T-helper 1 cell treated with Interleukin-12 subunit alpha and Interleukin-12 subunit beta and Interleukin-4 antibody, amounts not matched to agents 30 μg/mL and 1 μg/mL, for 36 hours (primary cell): ENCODE data around the gene TMEM175.

Experiments used
- H3K27ac Mint-ChIP-seq: one replicate; pipeline ENCODE4 v1.8.0; 2021; ENCODE audit warnings: mild to moderate bottlenecking, mixed read lengths
- H3K27me3 Mint-ChIP-seq: one replicate; pipeline ENCODE4 v1.8.0; 2021; ENCODE audit warnings: low read depth, mixed read lengths
- H3K36me3 Mint-ChIP-seq: one replicate; pipeline ENCODE4 v1.8.0; 2021; ENCODE audit warnings: low read depth, mixed read lengths
- H3K4me1 Mint-ChIP-seq: one replicate; pipeline ENCODE4 v1.8.0; 2021; ENCODE audit warnings: low read depth, mixed read lengths
- H3K4me3 Mint-ChIP-seq: one replicate; pipeline ENCODE4 v1.8.0; 2021; ENCODE audit warnings: mild to moderate bottlenecking, moderate library complexity, mixed read lengths
- H3K9me3 Mint-ChIP-seq: one replicate; pipeline ENCODE4 v1.8.0; 2021; ENCODE audit warnings: mixed read lengths

The TMEM175 gene

GRCh38 chr4:893276-893994 lies 38.8 kb upstream of the TMEM175 start:
- Mint-ChIP-seq H3K27ac (no peak overlapping the region), H3K9me3 (no peaks in the 10 kb centered on the region)

GRCh38 chr4:893995-894705 lies 38.1 kb upstream of the TMEM175 start:
- no peak overlapping the region for H3K4me3 Mint-ChIP-seq
- H3K27me3 Mint-ChIP-seq: no peaks in the 10 kb centered on the region
- no peak overlapping the region for H3K27ac Mint-ChIP-seq
- peaks cover 1% of the 10 kb centered on the region for H3K4me1 Mint-ChIP-seq
- H3K36me3 Mint-ChIP-seq: peaks cover 15% of the 10 kb centered on the region
- H3K9me3 Mint-ChIP-seq: no peaks in the 10 kb centered on the region

More at GRCh38 chr4:893276-893994, 38.8 kb upstream of the TMEM175 start:
- no peaks in the 10 kb centered on the region for H3K27me3 Mint-ChIP-seq
- peaks cover 12% of the 10 kb centered on the region for H3K36me3 Mint-ChIP-seq
- no peak overlapping the region for H3K4me3 Mint-ChIP-seq
- no peaks in the 10 kb centered on the region for H3K4me1 Mint-ChIP-seq

GRCh38 chr4:895596-895995 lies 36.7 kb upstream of the TMEM175 start:
- Mint-ChIP-seq H3K9me3 (no peaks in the 10 kb centered on the region), H3K27ac (no peak overlapping the region), H3K4me1 (peaks cover 4% of the 10 kb centered on the region), H3K36me3 (peaks cover 17% of the 10 kb centered on the region), H3K4me3 (no peak overlapping the region), H3K27me3 (no peaks in the 10 kb centered on the region)

GRCh38 chr4:896216-896615 lies 36.0 kb upstream of the TMEM175 start:
- Mint-ChIP-seq H3K9me3 (no peaks in the 10 kb centered on the region), H3K4me1 (peaks cover 4% of the 10 kb centered on the region), H3K36me3 (peaks cover 15% of the 10 kb centered on the region), H3K27ac (no peak overlapping the region), H3K27me3 (no peaks in the 10 kb centered on the region), H3K4me3 (no peak overlapping the region)

- H3K27ac Mint-ChIP-seq: no peak overlapping the region
- H3K36me3 Mint-ChIP-seq: peaks cover 15% of the 10 kb centered on the region
- H3K4me1 Mint-ChIP-seq: peaks cover 4% of the 10 kb centered on the region
- no peaks in the 10 kb centered on the region for H3K27me3 Mint-ChIP-seq
- no peaks in the 10 kb centered on the region for H3K9me3 Mint-ChIP-seq
- H3K4me3 Mint-ChIP-seq: no peak overlapping the region
Observed at GRCh38 chr4:896630-897029, 35.6 kb upstream of the TMEM175 start.

GRCh38 chr4:898123-898522 lies 34.1 kb upstream of the TMEM175 start:
- Mint-ChIP-seq H3K27ac (no peak overlapping the region), H3K9me3 (no peaks in the 10 kb centered on the region), H3K4me3 (no peak overlapping the region), H3K4me1 (peaks cover 4% of the 10 kb centered on the region), H3K36me3 (peaks cover 21% of the 10 kb centered on the region), H3K27me3 (no peaks in the 10 kb centered on the region)

GRCh38 chr4:898869-899555 lies 33.2 kb upstream of the TMEM175 start:
- H3K36me3 Mint-ChIP-seq: peaks cover 19% of the 10 kb centered on the region
- H3K27me3 Mint-ChIP-seq: no peaks in the 10 kb centered on the region
- no peaks in the 10 kb centered on the region for H3K9me3 Mint-ChIP-seq
- H3K4me1 Mint-ChIP-seq: peaks cover 4% of the 10 kb centered on the region
- no peak overlapping the region for H3K4me3 Mint-ChIP-seq
- no peak overlapping the region for H3K27ac Mint-ChIP-seq

GRCh38 chr4:899556-899906 lies 32.7 kb upstream of the TMEM175 start:
- Mint-ChIP-seq H3K9me3 (no peaks in the 10 kb centered on the region), H3K4me1 (peaks cover 4% of the 10 kb centered on the region), H3K4me3 (no peak overlapping the region), H3K27ac (no peak overlapping the region), H3K27me3 (no peaks in the 10 kb centered on the region), H3K36me3 (peaks cover 19% of the 10 kb centered on the region)

- peaks cover 4% of the 10 kb centered on the region for H3K4me1 Mint-ChIP-seq
- no peak overlapping the region for H3K4me3 Mint-ChIP-seq
- no peaks in the 10 kb centered on the region for H3K9me3 Mint-ChIP-seq
- no peak overlapping the region for H3K27ac Mint-ChIP-seq
- no peaks in the 10 kb centered on the region for H3K27me3 Mint-ChIP-seq
- peaks cover 19% of the 10 kb centered on the region for H3K36me3 Mint-ChIP-seq
Observed at GRCh38 chr4:900073-900472, 32.2 kb upstream of the TMEM175 start.

GRCh38 chr4:900721-901120 lies 31.5 kb upstream of the TMEM175 start:
- H3K9me3 Mint-ChIP-seq: no peaks in the 10 kb centered on the region
- peaks cover 22% of the 10 kb centered on the region for H3K36me3 Mint-ChIP-seq
- peaks cover 4% of the 10 kb centered on the region for H3K4me1 Mint-ChIP-seq
- no peak overlapping the region for H3K4me3 Mint-ChIP-seq
- no peaks in the 10 kb centered on the region for H3K27me3 Mint-ChIP-seq
- no peak overlapping the region for H3K27ac Mint-ChIP-seq

GRCh38 chr4:901192-901910 lies 30.9 kb upstream of the TMEM175 start:
- Mint-ChIP-seq H3K9me3 (no peaks in the 10 kb centered on the region), H3K36me3 (peaks cover 25% of the 10 kb centered on the region), H3K4me1 (peaks cover 4% of the 10 kb centered on the region), H3K27ac (no peak overlapping the region), H3K27me3 (no peaks in the 10 kb centered on the region), H3K4me3 (no peak overlapping the region)

- peaks cover 22% of the 10 kb centered on the region for H3K36me3 Mint-ChIP-seq
- no peak overlapping the region for H3K27ac Mint-ChIP-seq
- no peaks in the 10 kb centered on the region for H3K27me3 Mint-ChIP-seq
- no peak overlapping the region for H3K4me3 Mint-ChIP-seq
- H3K9me3 Mint-ChIP-seq: no peaks in the 10 kb centered on the region
- peaks cover 6% of the 10 kb centered on the region for H3K4me1 Mint-ChIP-seq
Observed at GRCh38 chr4:903066-904046, 28.9 kb upstream of the TMEM175 start.

GRCh38 chr4:905485-906338 lies 26.5 kb upstream of the TMEM175 start:
- H3K27ac Mint-ChIP-seq: no peak overlapping the region
- no peaks in the 10 kb centered on the region for H3K9me3 Mint-ChIP-seq
- peaks cover 3% of the 10 kb centered on the region for H3K4me1 Mint-ChIP-seq
- H3K4me3 Mint-ChIP-seq: no peak overlapping the region
- no peaks in the 10 kb centered on the region for H3K27me3 Mint-ChIP-seq
- H3K36me3 Mint-ChIP-seq: peaks cover 26% of the 10 kb centered on the region
